A549 (cell line): ENCODE measurements around the gene DERL3. TPM values are rescaled to one million over a fixed set of nuclear protein-coding genes. Genes with fewer than 3 reads are reported as not detected.

Source experiments
- ATAC-seq, 2 experiments: fragments of 200-7000 bp in 1 of 2; fragments of >200 bp in 1 of 2; cut with Nextera tagmentation in 1 of 2; cut with Tn5 transposase in 1 of 2; 3 replicates each; pipeline versions ENCODE4 v1.8.0 to v1.9.1; 2018 to 2020; ENCODE audit warnings: mild to moderate bottlenecking in 1 of 2, moderate library complexity in 1 of 2
- CTCF ChIA-PET: fragments of 300-600 bp; sonication (Branson Sonifier 250); formaldehyde crosslinking; extraction: SDS; loops from one replicate; lab custom pipeline; 2021; ENCODE audit warnings: antibody characterized with exemption, inconsistent platforms; lab: Yijun Ruan, JAX
- POLR2A ChIA-PET: fragments of 350-600 bp; formaldehyde crosslinking; extraction: SDS; loops from one replicate; lab custom pipeline; 2021; ENCODE audit warnings: antibody characterized with exemption, inconsistent platforms; lab: Yijun Ruan, JAX
- DNase-seq, 2 experiments: peaks; one replicate each; pipeline versions ENCODE4 v3.0.0 to v3.0.0-alpha.2; 2011 to 2016; ENCODE audit warnings: low read depth in 1 of 2, low spot score in 1 of 2
- FAIRE-seq: peaks from 2 replicates; lab custom pipeline; 2011; peaks lifted over from hg19 to GRCh38; lab: Jason Lieb, UNC
- H3K27ac ChIP-seq, 2 experiments: fragments of >200 bp; sonication (Bioruptor Twin); formaldehyde crosslinking; 3 replicates each; pipeline ENCODE4 v1.5.1; 2016 to 2017
- H3K4me1 ChIP-seq: fragments of >200 bp; sonication (Bioruptor Twin); formaldehyde crosslinking; 3 replicates; pipeline ENCODE4 v1.6.1; 2016
- H3K4me2 ChIP-seq: fragments of >200 bp; sonication (Bioruptor Twin); formaldehyde crosslinking; 3 replicates; pipeline ENCODE4 v1.6.1; 2016
- H3K4me3 ChIP-seq: fragments of >200 bp; sonication (Bioruptor Twin); formaldehyde crosslinking; 3 replicates; pipeline ENCODE4 v1.5.1; 2016
- H3K9me3 ChIP-seq: fragments of >200 bp; sonication (Bioruptor Twin); formaldehyde crosslinking; 3 replicates; pipeline ENCODE4 v1.6.1; 2016
- ATOH8 ChIP-seq: fragments of 250-450 bp; sonication (Bioruptor Pico); IDR thresholded peaks from 2 replicates; pipeline ENCODE4 v1.5.0; 2020; ENCODE audit warnings: low read depth, mild to moderate bottlenecking, moderate library complexity
- BHLHE40 ChIP-seq: IDR thresholded peaks from 2 replicates; pipeline ENCODE4 v1.6.1; 2012; ENCODE audit warnings: low read depth, low read length, inconsistent platforms
- CBX2 ChIP-seq: fragments of 200-600 bp; sonication (generic); IDR thresholded peaks from 2 replicates; pipeline ENCODE4 v1.6.1; 2016; ENCODE audit warnings: low read depth, mild to moderate bottlenecking, borderline replicate concordance
- CTCF ChIP-seq: fragments of >200 bp; sonication (Bioruptor Twin); formaldehyde crosslinking; IDR thresholded peaks from 3 replicates; pipeline ENCODE4 v1.5.1; 2016
- EHMT2 ChIP-seq: fragments of 200-600 bp; sonication (generic); IDR thresholded peaks from 2 replicates; pipeline ENCODE4 v1.6.1; 2016; ENCODE audit warnings: antibody characterized with exemption, low read depth, mild to moderate bottlenecking, moderate library complexity
- FOSB ChIP-seq: fragments of 250-450 bp; sonication (Bioruptor Pico); IDR thresholded peaks from 2 replicates; pipeline ENCODE4 v1.5.0; 2020; ENCODE audit warnings: mild to moderate bottlenecking, moderate library complexity
- GATA3 ChIP-seq: IDR thresholded peaks from 2 replicates; pipeline ENCODE4 v1.6.1; 2012; ENCODE audit warnings: borderline replicate concordance
- HEYL ChIP-seq: fragments of 250-450 bp; sonication (Bioruptor Pico); IDR thresholded peaks from 2 replicates; pipeline ENCODE4 v1.8.0; 2021; ENCODE audit warnings: mild to moderate bottlenecking, moderate library complexity
- HMGXB4 ChIP-seq: fragments of 250-450 bp; sonication (Bioruptor Pico); IDR thresholded peaks from 2 replicates; pipeline ENCODE4 v1.5.0; 2021; ENCODE audit warnings: mild to moderate bottlenecking, moderate library complexity, borderline replicate concordance
- HOXA7 ChIP-seq: fragments of 250-450 bp; sonication (Bioruptor Pico); IDR thresholded peaks from 2 replicates; pipeline ENCODE4 v1.5.0; 2020; ENCODE audit warnings: mild to moderate bottlenecking, moderate library complexity
- HOXB5 ChIP-seq: fragments of 250-450 bp; sonication (Bioruptor Pico); IDR thresholded peaks from 2 replicates; pipeline ENCODE4 v1.5.0; 2020; ENCODE audit warnings: mild to moderate bottlenecking, moderate library complexity
- JUNB ChIP-seq: fragments of >200 bp; sonication (Bioruptor Twin); formaldehyde crosslinking; IDR thresholded peaks from 2 replicates; pipeline ENCODE4 v1.6.1; 2016
- MAFK ChIP-seq: fragments of 450-650 bp; IDR thresholded peaks from 2 replicates; pipeline ENCODE4 v1.6.1; 2014; ENCODE audit not compliant: partially characterized antibody
- MAX ChIP-seq: IDR thresholded peaks from 2 replicates; pipeline ENCODE4 v1.6.1; 2012
- NFE2L2 ChIP-seq: fragments of 150-350 bp; conservative IDR thresholded peaks from 2 replicates; pipeline ENCODE4 v1.6.1; 2014; ENCODE audit warnings: low read length
- NPAS2 ChIP-seq: fragments of 250-450 bp; sonication (Bioruptor Pico); IDR thresholded peaks from 2 replicates; pipeline ENCODE4 v1.8.0; 2022; ENCODE audit warnings: mild to moderate bottlenecking, moderate library complexity, borderline replicate concordance
- NR3C1 ChIP-seq: fragments of >200 bp; sonication (Bioruptor Twin); formaldehyde crosslinking; IDR thresholded peaks from 3 replicates; pipeline ENCODE4 v1.6.1; 2017
- POLR2AphosphoS2 ChIP-seq: conservative IDR thresholded peaks from 2 replicates; pipeline ENCODE4 v1.6.1; 2012; ENCODE audit warnings: low read length, improper control_type of control experiment, inconsistent platforms
- REST ChIP-seq: fragments of 200-600 bp; sonication (generic); IDR thresholded peaks from 2 replicates; pipeline ENCODE4 v1.6.1; 2016; ENCODE audit warnings: antibody characterized with exemption, mild to moderate bottlenecking, moderate library complexity
- RFX5 ChIP-seq: fragments of 450-650 bp; IDR thresholded peaks from 2 replicates; pipeline ENCODE4 v1.7.1; 2014; ENCODE audit warnings: antibody characterized with exemption, mild to moderate bottlenecking, moderate library complexity
- RNF2 ChIP-seq: fragments of 200-600 bp; sonication (generic); IDR thresholded peaks from 2 replicates; pipeline ENCODE4 v1.6.1; 2016; ENCODE audit warnings: low read depth, mild to moderate bottlenecking, antibody characterized with exemption, moderate library complexity, borderline replicate concordance
- TFCP2L1 ChIP-seq: fragments of 250-450 bp; sonication (Bioruptor Pico); IDR thresholded peaks from 2 replicates; pipeline ENCODE4 v1.5.0; 2021; ENCODE audit warnings: mild to moderate bottlenecking
- TP53 ChIP-seq: fragments of 250-450 bp; sonication (Bioruptor Pico); IDR thresholded peaks from 2 replicates; pipeline ENCODE4 v1.5.0; 2021; ENCODE audit warnings: mild to moderate bottlenecking, moderate library complexity
- USF2 ChIP-seq: fragments of 450-650 bp; IDR thresholded peaks from 2 replicates; pipeline ENCODE4 v1.6.1; 2014; ENCODE audit warnings: antibody characterized with exemption
- ZFP36 ChIP-seq: fragments of 450-650 bp; IDR thresholded peaks from 2 replicates; pipeline ENCODE4 v1.6.1; 2014; ENCODE audit warnings: borderline replicate concordance; ENCODE audit not compliant: partially characterized antibody
- WGBS: methylation state at CpG from one replicate; pipeline ENCODE4 v1.1.6; 2017; ENCODE audit errors: missing lambda C conversion rate; 5-methylcytosine and 5-hydroxymethylcytosine counted together
- polyA plus RNA-seq, 4 experiments: library from polyadenylated mRNA; depleted of rRNA in 3 of 4; stranded (reverse); fragments of >200 nt; fragmentation: RNase III in 1 of 4; extraction: RNeasy Plus Mini Kit Qiagen cat#74134 plus additional on column Dnase treatment in 1 of 4; gene quantifications; 2 replicates in 3 of 4; 3 replicates in 1 of 4; pipeline ENCODE4 v1.2.3, GENCODE V29; 2011 to 2017

DERL3 gene
- polyA plus RNA-seq, 2 of the 4 experiments (the other 2 are of a cell fraction), result 0.08 to 0.40 TPM

- TF ChIP-seq HOXB5, result no peak
- TF ChIP-seq RFX5, result no peak
- TF ChIP-seq ZFP36, result no peak
- no peak for TF ChIP-seq FOSB (CRISPR knock-in tag)
- TF ChIP-seq GATA3, result no peak
These were observed 20.3 kb downstream of the DERL3 start (continued) for GRCh38 chr22:23818541-23818940.

- no peak for ATAC-seq
- POLR2A ChIA-PET, result no interaction called here
- Histone ChIP-seq H3K9me3 (no peaks in the 10 kb centered on the region), H3K4me2 (no peak overlapping the region), H3K27ac (no peak overlapping the region), H3K4me1 (no peaks in the 10 kb centered on the region), H3K4me3 (no peak overlapping the region)
- no peak for FAIRE-seq
- CTCF ChIA-PET, result no interaction called here
- DNase-seq, result no peak
- no peak for TF ChIP-seq RNF2
- TF ChIP-seq NPAS2 (CRISPR knock-in tag), result no peak
- TF ChIP-seq CTCF, result no peak
- TF ChIP-seq NFE2L2, result no peak
- no peak for TF ChIP-seq REST
- TF ChIP-seq CBX2, result no peak
- TF ChIP-seq TP53, result no peak
- no peak for TF ChIP-seq NR3C1
- TF ChIP-seq HOXA7 (CRISPR knock-in tag), result no peak
- 94% methylated on average over 6 of the region's 6 CpGs for WGBS
These were observed 21.7 kb downstream of the DERL3 start for GRCh38 chr22:23817146-23817545.

- ATAC-seq, result no peak
- Histone ChIP-seq H3K27ac (no peak overlapping the region), H3K4me1 (no peaks in the 10 kb centered on the region), H3K4me3 (no peak overlapping the region), H3K4me2 (no peak overlapping the region), H3K9me3 (no peaks in the 10 kb centered on the region)
- FAIRE-seq, result no peak
- 88% methylated on average over 13 of the region's 18 CpGs for WGBS
- no peak for DNase-seq
- ChIA-PET POLR2A (no interaction called here), CTCF (no interaction called here)
- no peak for TF ChIP-seq EHMT2
- no peak for TF ChIP-seq MAX
- no peak for TF ChIP-seq HEYL (CRISPR knock-in tag)
- TF ChIP-seq HMGXB4 (CRISPR knock-in tag), result no peak
- TF ChIP-seq MAFK, result no peak
- no peak for TF ChIP-seq POLR2AphosphoS2
- no peak for TF ChIP-seq RFX5
- TF ChIP-seq TFCP2L1 (CRISPR knock-in tag), result no peak
- TF ChIP-seq ATOH8, result no peak
- TF ChIP-seq RNF2, result no peak
- TF ChIP-seq BHLHE40, result no peak
- TF ChIP-seq JUNB, result no peak
- TF ChIP-seq FOSB (CRISPR knock-in tag), result no peak
- no peak for TF ChIP-seq USF2
These were observed 22.4 kb downstream of the DERL3 start for GRCh38 chr22:23816156-23816976.
